Stimulated activated CD4-positive, alpha-beta T cell treated with anti-CD3 and anti-CD28 coated beads, Interleukin-4, amount 100 ng/mL, for 1 hour (primary cell): Measurements from ENCODE around the gene NAALADL2.
"Not testable (repeated sequence)": the region's sequence is repeated elsewhere in the genome, so short reads cannot be mapped to it uniquely, and the experiment has no call there.

Experiments
- DNase-seq: peaks from one replicate; pipeline ENCODE4 v3.0.0-alpha.2; 2020

The NAALADL2 gene

GRCh38 chr3:175453361-175453760, 594.2 kb downstream of the NAALADL2 start:
- no peak for DNase-seq

GRCh38 chr3:175456466-175456865, 597.3 kb downstream of the NAALADL2 start:
- DNase-seq: no peak

- no peak for DNase-seq
These were observed 598.2 kb downstream of the NAALADL2 start for GRCh38 chr3:175457301-175457700.

- not testable (repeated sequence) for DNase-seq
These were observed 601.8 kb downstream of the NAALADL2 start for GRCh38 chr3:175460849-175461399.

GRCh38 chr3:175464362-175464761, 605.2 kb downstream of the NAALADL2 start:
- DNase-seq: no peak

GRCh38 chr3:175469124-175469523, 610.0 kb downstream of the NAALADL2 start:
- no peak for DNase-seq

- DNase-seq: no peak
These were observed 616.6 kb downstream of the NAALADL2 start for GRCh38 chr3:175475765-175476164.

- no peak for DNase-seq
These were observed 617.4 kb downstream of the NAALADL2 start for GRCh38 chr3:175476489-175476888.

- no peak for DNase-seq
These were observed 618.6 kb downstream of the NAALADL2 start for GRCh38 chr3:175477651-175478224.

GRCh38 chr3:175478301-175478700, 619.2 kb downstream of the NAALADL2 start:
- DNase-seq: no peak

GRCh38 chr3:175479175-175479574, 620.0 kb downstream of the NAALADL2 start:
- no peak for DNase-seq

GRCh38 chr3:175479800-175480199, 620.7 kb downstream of the NAALADL2 start:
- no peak for DNase-seq

- DNase-seq: no peak
These were observed 625.5 kb downstream of the NAALADL2 start for GRCh38 chr3:175484666-175485065.

- DNase-seq: no peak
These were observed 626.3 kb downstream of the NAALADL2 start for GRCh38 chr3:175485436-175485835.

GRCh38 chr3:175486255-175486654, 627.1 kb downstream of the NAALADL2 start:
- no peak for DNase-seq

- DNase-seq: no peak
These were observed 630.3 kb downstream of the NAALADL2 start for GRCh38 chr3:175489406-175489805.

GRCh38 chr3:175493301-175493700, 634.2 kb downstream of the NAALADL2 start:
- DNase-seq: no peak

- no peak for DNase-seq
These were observed 636.2 kb downstream of the NAALADL2 start for GRCh38 chr3:175495331-175495730.

GRCh38 chr3:175502155-175502554, 643.0 kb downstream of the NAALADL2 start:
- DNase-seq: no peak

GRCh38 chr3:175511219-175511785, 652.2 kb downstream of the NAALADL2 start:
- DNase-seq: no peak

GRCh38 chr3:175512700-175513099, 653.6 kb downstream of the NAALADL2 start:
- no peak for DNase-seq

GRCh38 chr3:175518459-175518858, 659.3 kb downstream of the NAALADL2 start:
- DNase-seq: no peak

- no peak for DNase-seq
These were observed 662.3 kb downstream of the NAALADL2 start for GRCh38 chr3:175521406-175521805.

- DNase-seq: no peak
These were observed 667.1 kb downstream of the NAALADL2 start for GRCh38 chr3:175526191-175526590.
